GM12872 (cell line): ENCODE results near the gene TMCC3.

ENCODE experiments used
- CTCF ChIP-seq: IDR thresholded peaks from 3 replicates; pipeline ENCODE4 v1.5.1; 2011; ENCODE audit warnings: low read depth, mild to moderate bottlenecking, low read length, moderate library complexity; ENCODE audit not compliant: insufficient read depth

Gene TMCC3

GRCh38 chr12:94594443-94594825 lies 55.9 kb downstream of the TMCC3 start:
- no peak for TF ChIP-seq CTCF

- TF ChIP-seq CTCF = no peak
Observed at GRCh38 chr12:94593822-94594442, 56.4 kb downstream of the TMCC3 start.

- TF ChIP-seq CTCF = no peak
Observed at GRCh38 chr12:94592080-94592479, 58.3 kb downstream of the TMCC3 start.

- no peak for TF ChIP-seq CTCF
Observed at GRCh38 chr12:94590428-94590827, 59.9 kb downstream of the TMCC3 start.

GRCh38 chr12:94589591-94590001 lies 60.8 kb downstream of the TMCC3 start:
- TF ChIP-seq CTCF = no peak

GRCh38 chr12:94588346-94588745 lies 62.0 kb downstream of the TMCC3 start:
- no peak for TF ChIP-seq CTCF

- no peak for TF ChIP-seq CTCF
Observed at GRCh38 chr12:94587266-94588241, 62.8 kb downstream of the TMCC3 start.
